HG02840 (cell line): ENCODE measurements around the gene ZBTB44.
"Not testable (repeated sequence)": the region's sequence is repeated elsewhere in the genome, so short reads cannot be mapped to it uniquely, and the experiment has no call there.

Experiments
- ATAC-seq: cut with Tn5 transposase; IDR thresholded peaks from one replicate; pipeline ENCODE4 v1.9.1; 2021; ENCODE audit warnings: mild to moderate bottlenecking, moderate library complexity, moderate number of reproducible peaks; ENCODE audit not compliant: unreplicated experiment, low FRiP score

Gene ZBTB44

DNA sequence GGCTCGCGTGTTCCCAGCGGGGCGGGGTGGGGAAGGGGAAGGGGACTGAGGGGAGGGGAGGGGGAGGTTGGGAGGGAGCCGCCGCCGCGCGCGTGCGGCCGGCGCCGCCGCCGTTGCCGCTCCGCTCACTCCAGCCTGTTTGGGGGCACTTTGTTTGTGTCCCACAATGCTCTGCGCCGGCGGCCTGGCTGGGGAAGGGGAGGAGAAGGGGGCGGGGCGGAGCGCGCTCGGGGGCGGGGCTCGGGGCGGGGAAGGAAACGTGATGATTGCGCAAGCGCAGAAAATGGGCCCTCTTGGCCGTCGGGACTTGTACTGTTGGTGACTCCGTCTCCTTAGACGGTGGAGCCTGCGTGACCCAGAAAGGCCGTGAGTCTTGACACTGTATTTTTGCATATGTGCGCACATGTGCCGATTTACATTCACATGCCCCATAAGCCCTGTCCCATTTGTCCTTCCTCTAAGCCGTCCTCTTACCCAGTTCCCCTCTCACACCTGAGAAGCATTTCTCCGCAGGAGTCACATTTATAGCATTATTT lies at the start of gene ZBTB44:
ZBTB44 (minus strand) TSS at position 168 of the 536 bp plus-strand sequence. CDS start 53,044 bp downstream, outside the sequence.
- ATAC-seq = peak; percentile 52

DNA sequence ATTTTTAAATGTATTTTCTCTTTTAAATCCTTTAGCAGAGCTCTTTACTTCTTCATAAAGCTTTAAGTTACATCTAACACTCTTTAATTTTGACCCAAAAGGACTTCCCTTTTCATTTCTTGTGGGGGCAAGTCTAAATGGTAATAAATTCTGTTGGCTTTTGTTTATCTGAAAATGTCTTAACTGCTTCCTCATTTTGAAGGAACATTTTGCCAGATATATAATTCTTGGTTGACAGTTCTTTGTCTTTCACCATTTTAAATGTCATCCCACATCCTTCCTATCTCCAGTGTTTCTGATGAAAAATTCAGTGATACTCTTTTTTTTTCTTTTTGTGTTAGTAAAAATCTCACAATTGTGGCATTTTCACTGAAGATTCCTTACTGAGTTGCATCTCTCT lies 44.7 kb upstream of the ZBTB44 start:
- ATAC-seq = no peak

- ATAC-seq = no peak
Observed at GRCh38 chr11:130358398-130358797, 43.7 kb upstream of the ZBTB44 start.

- no peak for ATAC-seq
Observed at GRCh38 chr11:130347261-130347660, 32.5 kb upstream of the ZBTB44 start.

- no peak for ATAC-seq
Observed at GRCh38 chr11:130344841-130345240, 30.1 kb upstream of the ZBTB44 start.

GRCh38 chr11:130340671-130341319 lies 26.1 kb upstream of the ZBTB44 start:
- ATAC-seq = no peak

DNA sequence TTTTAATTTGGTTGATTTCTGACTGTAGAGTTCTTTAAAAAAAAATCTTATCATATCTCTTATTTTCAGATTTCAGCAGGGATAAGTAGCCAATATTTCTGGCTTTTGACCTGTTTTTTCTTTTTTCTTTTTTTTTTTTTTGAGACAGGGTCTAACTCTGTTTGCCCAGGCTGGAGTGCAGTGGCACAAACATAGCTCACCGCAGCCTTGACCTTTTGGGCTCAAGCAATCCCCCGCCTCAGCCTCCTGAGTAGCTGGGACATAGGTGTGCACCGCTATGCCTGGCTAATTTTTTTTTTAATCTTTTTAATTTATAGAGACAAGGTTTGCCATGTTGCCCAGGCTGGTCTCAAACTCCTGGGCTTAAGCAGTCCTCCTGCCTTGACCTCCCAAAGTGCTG lies 23.9 kb upstream of the ZBTB44 start:
- no peak for ATAC-seq

GRCh38 chr11:130337281-130338089 lies 22.8 kb upstream of the ZBTB44 start:
- ATAC-seq = no peak

DNA sequence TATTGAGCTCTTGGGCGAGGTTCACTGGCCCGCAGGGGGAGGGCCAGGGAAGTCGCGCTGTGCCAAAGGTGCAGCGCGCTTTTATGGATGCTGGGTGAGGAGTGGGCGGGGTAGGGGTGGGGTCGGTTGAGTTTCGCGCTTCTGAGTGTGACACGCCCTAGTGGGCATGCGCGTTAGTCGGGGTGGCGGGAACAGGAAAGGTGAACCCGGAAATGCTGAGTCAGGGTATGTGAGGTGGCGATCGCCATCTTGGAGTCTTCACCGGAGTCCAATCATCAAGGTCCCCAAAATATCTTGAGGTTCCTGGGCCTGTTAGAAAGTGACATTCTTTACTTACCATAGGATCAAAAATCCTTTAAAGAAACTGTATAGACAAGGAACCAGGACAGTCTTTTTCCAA lies 16.7 kb upstream of the ZBTB44 start:
- ATAC-seq = not testable (repeated sequence)

GRCh38 chr11:130330101-130330684 lies 15.5 kb upstream of the ZBTB44 start:
- no peak for ATAC-seq

DNA sequence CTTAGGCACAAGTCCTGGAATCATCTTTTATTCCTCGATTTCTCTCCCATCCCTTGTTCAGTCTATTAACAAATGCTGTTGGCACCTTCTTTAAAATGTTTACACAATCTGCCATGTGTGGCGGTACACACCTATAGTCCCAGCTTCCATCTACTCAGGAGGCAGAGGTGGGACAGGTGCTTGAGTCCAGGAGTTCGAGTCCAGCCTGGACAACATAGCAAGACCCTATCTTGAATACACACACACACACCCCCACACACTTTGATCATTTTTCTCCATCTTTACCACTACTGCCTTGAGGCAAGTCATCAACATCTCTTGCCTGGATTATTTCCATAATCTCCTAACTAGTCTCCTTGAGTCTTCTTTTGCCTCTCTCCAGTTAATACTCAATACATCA lies 13.7 kb upstream of the ZBTB44 start:
- no peak for ATAC-seq

GRCh38 chr11:130327716-130328115 lies 13.0 kb upstream of the ZBTB44 start:
- no peak for ATAC-seq

DNA sequence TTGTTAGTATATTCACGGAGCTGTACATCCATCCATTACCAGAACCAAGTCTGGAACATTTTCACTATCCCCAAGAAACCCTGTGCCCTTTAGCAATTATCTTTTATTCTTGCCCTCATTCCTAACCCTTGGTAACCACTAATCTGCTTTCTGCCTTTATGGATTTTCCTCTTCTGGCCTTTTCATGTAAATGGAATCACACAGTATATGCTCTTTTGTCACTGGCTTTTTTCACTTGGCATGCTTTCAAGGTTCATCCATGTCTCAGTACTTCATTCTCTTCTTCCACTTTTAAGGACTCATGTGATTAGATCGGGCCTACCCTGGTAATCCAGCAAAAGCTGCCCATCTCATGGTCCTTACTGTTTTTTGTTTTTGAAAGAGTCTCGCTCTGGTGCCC lies 11.0 kb upstream of the ZBTB44 start:
- no peak for ATAC-seq

DNA sequence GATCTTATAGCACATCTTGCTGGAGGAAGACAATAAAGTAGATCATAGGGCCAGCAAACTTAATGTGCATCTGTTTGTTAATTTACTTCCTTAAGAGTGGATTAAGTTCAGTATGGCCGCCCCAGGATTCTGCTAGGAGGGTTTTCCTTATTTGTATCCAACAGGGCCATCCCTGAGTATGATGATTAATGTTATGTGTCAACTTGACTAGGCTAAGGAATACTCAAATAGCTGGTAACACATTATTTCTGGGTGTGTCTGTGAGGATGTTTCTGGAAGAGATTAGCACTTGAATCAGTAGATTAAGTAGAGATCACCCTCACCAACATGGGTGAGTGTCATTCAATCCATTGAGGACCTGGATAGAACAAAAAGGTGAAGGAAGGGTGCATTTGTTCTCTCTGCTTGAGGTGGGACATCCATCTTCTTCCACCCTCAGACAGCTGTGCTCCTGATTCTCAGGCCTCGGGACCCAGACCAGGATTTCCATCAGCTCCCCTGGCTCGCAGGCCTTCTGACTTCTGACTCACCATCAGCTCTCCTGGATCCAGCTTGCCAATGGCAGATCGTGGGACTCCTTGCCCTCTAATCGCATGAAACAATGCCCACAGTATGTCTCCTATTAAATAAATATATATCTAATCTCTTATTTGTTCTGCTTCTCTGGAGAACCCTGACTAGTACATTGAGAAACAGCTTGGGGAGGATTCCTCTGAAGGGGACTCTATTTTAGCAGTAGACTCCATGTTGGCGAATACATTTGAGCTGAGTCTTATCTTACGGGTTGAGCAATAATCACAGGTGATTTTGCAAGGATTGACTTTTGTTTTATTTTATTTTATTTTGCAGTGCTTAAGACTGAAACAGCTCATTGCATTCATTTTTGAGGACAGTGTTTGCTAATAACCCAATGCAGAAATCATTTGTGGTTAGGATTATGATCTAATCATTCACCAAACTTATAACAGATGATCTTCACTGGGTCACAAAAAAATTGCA lies 9.0 kb upstream of the ZBTB44 start:
- ATAC-seq = no peak

DNA sequence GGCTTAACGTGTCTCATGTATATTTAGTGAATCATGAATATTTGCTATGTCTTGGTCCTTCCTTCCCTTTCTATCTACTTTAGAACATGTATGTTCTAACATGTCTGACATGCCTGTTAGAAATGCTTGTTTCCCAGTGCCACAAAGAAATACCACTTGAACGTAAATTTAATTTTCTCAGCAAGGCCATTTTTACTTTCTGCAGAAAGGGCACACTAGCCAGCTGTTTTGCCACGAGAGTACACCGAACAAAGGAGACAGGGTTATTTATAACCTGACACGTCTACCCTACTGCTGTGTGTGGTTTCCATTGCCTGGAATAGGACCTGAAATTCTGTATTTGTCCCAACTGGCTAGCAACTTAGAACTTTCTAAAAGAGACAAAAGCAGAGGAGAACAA lies 7.4 kb upstream of the ZBTB44 start:
- ATAC-seq = no peak

GRCh38 chr11:130318031-130318673 lies 3.4 kb upstream of the ZBTB44 start:
- ATAC-seq = no peak

DNA sequence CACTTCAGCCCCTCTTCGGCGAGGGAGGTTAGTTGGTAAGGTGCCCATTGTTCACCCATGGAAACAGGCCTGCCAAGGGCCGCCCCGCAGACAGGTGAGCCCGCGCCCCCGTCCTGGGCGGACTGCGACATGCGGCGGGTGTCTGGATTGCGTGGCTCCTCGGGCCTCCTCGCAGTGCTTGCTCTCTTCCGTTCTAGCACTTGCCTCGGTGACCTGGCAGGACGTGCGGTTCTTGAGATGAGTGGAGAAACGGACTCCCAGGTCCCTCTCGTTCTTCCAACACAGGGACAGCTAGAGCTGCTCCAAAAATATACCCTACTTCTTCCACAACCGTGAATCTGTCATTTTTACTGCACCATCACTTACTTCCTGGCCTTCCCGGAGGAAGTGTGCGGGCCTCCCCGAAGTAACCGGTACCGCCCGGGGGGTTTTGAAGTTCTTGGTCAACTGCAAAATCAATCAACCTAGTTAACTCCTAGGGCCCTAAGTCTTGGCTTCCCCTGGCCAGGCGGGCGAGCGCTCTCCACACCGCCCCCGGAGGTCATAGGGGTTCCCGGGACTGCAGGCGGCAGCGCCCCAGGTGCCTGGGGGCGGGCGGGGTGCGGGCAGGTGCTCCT lies 745 bp upstream of the ZBTB44 start:
- peak; percentile 22 for ATAC-seq

GRCh38 chr11:130314184-130314749 lies 450 bp downstream of the ZBTB44 start:
- peak; percentile 52 for ATAC-seq
